HG03135 (cell line): ENCODE measurements around the gene BSG.

Experiments used
- ATAC-seq: cut with Tn5 transposase; IDR thresholded peaks from one replicate; pipeline ENCODE4 v1.9.1; 2021; ENCODE audit warnings: mild to moderate bottlenecking, moderate library complexity; ENCODE audit not compliant: unreplicated experiment

The BSG gene

DNA sequence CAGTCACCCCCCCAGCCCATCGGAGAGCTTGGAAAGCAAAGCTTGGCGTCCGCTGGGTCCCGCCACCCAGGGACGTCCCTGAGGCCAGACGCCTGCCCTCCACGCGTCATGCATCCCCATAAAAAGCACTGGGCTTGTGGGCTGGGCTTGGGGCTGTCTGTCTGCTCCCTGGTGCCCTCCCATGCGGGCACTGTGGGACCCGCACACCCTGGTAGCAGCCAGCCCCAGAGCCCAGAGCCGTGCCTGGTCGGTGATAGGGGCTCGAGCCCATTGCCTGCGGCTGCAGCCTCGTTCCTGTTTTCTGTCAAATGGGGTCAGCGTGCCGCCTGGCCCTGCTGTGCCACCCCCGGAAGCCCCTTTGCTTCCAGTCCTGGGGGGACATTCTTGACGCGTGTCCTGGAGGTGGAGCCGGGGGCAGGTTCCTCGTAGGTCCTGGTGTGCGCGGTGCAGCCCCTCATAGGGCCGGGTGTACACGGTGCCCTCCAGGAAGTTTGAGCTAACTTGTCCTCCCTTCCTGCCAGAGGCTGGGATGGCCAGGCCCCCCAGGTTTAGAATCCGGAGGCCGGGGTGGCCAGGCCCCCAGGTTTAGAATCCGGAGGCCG is 32.9 kb upstream of the BSG start:
- no peak for ATAC-seq

DNA sequence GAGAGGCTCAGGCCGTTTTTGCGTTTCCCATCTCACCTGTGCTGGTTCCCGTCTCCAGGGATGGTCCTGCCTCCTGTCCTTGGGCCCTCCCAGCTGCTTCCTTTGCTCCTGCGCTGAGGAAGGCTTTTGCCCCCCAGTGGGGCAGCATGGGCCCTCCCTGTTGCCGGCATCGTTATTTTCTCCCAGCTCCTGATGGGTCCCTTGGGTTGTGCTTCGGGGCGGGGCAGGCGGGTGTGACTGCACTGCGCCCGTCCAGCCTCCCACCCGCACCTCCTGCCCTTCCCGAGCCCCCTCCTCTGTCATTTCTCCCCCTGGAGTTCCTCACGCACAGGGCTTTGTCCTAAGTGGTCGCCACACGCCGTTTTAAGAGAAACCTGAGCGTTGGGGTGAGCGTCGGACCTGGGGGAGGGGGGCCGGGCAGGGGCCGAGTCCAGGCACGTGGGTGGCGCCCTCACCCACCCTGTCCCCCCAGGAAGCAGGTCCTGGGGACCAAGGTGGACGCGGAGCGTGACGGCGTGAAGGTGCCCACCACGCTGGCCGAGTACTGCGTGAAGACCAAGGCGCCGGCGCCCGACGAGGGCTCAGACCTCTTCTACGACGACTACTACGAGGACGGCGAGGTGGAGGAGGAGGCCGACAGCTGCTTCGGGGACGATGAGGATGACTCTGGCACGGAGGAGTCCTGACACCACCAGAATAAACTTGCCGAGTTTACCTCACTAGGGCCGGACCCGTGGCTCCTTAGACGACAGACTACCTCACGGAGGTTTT is 31.3 kb upstream of the BSG start:
- ATAC-seq = no peak

DNA sequence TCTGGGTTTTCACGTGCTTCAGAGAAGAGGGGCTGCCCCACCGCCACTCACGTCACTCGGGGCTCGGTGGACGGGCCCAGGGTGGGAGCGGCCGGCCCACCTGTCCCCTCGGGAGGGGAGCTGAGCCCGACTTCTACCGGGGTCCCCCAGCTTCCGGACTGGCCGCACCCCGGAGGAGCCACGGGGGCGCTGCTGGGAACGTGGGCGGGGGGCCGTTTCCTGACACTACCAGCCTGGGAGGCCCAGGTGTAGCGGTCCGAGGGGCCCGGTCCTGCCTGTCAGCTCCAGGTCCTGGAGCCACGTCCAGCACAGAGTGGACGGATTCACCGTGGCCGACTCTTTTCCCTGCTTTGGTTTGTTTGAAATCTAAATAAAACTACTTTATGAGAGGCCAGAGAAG is 30.7 kb upstream of the BSG start:
- ATAC-seq = no peak

DNA sequence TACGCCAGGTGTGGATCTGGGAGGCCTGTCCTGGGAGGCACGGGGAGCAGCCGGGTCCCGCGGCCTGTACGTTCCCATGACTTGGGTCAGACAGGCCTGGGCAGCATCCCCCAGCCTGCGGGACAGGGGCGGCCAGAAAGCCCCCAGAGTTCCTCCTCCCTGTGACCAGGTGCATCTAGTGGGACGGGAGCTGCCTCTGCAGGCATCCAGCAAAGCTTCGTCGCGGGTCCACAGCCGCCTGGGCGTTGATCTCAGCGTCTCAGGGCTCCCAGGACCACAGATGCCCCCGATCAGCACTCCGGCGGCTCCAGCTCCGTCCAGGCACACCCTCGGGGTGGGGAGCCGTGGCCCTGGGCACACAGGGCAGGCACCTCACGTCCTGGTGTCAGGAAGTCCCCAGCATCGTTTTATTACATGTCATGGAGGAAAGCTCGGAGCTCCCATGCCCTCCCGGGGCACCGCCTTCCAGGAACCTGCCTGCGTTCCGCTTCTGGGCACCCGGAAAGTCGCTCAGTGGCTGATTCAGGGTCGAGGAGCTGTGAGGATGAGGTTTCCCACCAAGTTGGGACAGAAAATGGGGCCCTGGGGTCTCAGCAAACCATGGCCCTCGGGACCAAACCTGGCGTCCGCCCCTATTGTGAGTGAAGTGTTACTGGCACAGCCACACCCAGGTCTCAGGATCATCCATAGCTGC is 30.1 kb upstream of the BSG start:
- ATAC-seq = no peak

DNA sequence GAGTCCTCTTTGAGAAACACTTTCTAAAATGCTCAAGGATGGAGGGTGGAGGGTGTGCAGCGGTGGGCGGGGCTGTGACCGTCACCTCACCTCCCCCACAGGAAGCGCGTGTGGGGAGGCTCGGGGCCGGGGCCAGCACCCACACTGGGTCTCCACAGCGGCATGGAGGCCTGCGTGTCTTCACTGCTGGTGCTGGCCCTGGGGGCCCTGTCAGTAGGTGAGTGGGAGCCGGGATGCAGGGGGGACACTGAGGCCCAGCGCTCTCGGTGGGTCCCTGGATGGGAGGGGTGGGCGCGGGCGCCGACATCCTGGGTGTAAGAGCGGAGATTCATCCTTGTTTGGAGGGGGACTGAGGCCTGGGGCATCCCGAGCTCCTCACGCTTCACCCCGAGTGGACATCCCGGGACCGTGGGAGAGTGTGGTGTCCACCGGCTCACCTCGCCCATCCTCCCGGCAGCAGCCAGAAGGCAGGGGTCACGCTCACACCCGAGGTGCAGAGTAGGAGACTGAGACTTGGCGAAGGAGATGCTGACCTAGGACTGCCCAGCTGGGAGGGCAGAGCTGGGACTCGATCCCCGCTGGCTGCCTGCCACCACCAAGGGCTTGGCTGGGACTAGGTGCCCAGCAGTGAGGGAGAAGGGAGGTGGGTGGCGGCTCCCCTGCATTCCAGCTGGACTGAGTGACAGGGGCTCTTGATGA is 28.3 kb upstream of the BSG start, which contains the start of gene GZMM:
Gene GZMM (plus strand): TSS at position 144 of the 699 bp plus-strand sequence. CDS start 19 bp downstream, at position 163.
- no peak for ATAC-seq

DNA sequence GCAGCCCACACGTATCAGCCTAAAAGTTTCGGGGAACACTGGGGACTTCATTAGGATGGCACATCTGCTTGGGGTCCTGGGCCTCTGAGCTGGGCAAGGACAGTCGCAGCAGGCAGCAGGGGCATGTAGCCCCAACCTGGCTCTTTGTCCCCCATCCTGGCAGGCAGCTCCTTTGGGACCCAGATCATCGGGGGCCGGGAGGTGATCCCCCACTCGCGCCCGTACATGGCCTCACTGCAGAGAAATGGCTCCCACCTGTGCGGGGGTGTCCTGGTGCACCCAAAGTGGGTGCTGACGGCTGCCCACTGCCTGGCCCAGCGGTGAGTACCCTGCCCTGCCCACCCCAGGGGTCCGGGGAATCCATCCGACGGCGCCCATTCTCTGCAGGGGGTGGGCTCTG is 25.3 kb upstream of the BSG start:
- no peak for ATAC-seq

DNA sequence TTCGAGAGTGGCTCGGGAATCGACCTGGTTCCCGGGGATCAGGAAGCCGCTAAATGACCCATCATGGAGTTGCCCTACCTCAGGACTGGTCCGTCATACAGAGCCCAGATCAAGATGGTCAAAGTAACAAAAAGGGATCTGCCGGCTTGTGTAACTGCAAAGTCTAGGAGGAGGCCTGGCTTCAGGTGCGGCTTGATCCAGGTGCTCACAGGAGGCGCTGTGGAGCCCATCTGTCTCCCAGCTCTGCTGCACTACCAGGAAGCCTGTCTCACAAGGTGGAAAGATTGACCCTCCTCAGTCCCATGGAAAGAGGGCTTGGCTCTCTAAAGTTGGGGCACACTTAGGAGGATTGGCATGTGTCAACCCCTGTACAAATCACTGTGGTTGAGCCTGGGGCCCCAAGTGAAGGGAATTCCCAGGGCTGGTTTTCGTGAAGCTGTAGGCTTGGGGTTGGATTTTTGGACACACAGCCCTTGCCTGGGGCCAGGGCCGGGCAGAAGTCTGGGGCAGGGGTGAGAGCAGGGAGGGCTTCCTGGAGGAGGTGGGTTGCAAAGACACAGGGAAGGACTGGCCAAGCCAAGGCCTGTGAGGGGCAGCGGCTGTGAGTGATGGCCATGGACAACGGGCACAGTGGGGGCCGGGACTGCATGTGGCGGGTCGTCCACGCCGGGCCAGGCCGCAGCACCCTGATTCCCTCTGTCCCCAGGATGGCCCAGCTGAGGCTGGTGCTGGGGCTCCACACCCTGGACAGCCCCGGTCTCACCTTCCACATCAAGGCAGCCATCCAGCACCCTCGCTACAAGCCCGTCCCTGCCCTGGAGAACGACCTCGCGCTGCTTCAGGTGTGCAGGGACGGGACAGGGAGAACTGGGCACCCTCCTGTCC is 24.3 kb upstream of the BSG start:
- no peak for ATAC-seq

DNA sequence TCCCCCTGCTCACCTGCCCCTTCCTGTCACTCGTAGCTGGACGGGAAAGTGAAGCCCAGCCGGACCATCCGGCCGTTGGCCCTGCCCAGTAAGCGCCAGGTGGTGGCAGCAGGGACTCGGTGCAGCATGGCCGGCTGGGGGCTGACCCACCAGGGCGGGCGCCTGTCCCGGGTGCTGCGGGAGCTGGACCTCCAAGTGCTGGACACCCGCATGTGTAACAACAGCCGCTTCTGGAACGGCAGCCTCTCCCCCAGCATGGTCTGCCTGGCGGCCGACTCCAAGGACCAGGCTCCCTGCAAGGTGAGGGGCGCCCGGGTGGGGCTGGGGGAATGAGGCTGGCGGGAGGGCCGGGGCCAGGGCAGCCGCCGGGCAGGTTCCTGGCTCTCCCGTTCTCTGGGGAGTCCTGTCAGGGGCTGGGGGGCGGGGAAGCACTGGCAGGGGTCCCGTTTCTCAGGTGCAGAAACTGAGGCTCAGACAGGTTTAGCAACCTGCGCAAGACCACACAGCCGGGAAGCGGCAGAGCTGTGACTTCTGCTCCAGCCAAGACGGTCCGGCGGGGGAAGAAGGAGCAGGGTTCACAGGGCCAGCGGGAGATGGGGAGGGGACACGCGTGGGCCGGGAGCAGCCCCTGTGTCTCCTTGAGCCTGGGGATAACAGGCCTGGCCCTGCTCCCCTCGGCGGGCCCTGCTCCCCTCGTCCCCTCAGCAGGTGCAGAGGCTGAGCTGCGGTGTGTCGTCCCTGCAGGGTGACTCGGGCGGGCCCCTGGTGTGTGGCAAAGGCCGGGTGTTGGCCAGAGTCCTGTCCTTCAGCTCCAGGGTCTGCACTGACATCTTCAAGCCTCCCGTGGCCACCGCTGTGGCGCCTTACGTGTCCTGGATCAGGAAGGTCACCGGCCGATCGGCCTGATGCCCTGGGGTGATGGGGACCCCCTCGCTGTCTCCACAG is 23.2 kb upstream of the BSG start:
- ATAC-seq = no peak

DNA sequence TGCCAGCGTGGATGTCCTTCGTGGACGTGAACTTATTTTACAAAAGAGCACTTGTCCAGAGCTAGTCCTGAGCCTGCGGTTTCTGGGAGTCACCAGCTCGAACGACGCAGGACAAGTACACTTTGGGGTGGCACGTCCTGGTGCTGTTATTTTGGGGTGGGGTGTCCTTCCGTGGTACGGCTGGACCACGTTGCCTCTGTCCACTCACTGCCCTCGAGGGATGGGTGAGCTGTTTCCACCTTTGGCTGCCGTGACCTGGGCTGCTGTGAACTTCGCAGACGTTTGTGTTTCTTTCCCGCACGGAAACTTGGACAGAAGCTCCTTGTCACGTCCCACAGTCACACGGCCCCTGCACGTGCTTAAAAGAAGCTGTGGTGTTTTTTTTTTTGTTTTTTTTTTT is 17.6 kb upstream of the BSG start:
- ATAC-seq = no peak

DNA sequence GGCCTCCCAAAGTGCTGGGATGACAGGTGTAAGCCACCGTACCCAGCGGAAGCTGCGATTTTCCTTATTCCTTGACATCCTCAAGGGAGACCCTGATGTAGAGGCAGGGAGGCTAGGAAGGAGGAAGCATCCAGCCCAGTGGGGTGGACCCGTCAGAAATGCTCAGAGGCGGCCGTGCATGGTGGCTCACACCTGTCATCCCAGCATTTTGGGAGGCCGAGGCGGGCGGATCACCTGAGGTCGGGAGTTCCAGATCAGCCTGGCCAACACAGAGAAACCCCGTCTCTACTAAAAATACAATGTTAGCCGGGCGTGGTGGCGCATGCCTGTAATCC is 17.0 kb upstream of the BSG start:
- ATAC-seq = no peak

DNA sequence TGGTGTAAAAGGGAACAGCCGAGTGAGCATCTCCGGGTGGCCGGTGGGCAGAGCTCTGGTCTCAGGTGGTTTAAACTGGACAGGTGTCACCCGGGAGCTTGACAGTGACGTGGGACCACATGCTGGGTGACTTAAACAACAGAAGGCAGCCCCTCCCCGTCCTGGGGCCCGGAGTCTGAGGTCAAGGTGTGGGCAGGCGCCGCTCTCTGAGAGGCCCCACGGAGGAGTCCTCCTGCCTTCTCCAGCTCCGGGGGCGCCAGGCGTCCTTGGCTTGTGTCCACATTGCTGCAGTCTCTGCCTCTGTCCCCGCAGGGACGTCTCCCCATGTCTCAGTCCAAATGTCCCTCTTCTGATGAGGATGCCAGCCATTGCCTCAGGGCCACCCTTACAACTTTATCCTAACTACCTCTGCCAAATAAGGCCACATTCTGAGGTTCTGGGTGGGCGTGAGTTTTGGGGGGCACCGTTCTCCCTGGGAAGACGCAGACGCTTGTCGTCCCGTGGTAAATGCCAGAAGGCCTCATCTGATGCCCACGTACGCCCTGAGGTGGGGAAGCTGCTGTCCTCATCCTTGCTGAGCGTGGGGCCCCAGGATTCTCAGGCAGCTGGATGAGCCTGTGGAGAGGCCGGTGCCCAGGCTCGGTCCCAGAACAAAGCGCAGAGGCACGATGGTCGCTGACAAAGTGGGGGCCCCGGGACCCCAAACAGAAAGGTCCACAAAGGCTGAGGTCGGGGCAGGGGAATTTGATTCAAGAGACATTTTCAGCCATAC is 15.6 kb upstream of the BSG start:
- ATAC-seq = no peak

DNA sequence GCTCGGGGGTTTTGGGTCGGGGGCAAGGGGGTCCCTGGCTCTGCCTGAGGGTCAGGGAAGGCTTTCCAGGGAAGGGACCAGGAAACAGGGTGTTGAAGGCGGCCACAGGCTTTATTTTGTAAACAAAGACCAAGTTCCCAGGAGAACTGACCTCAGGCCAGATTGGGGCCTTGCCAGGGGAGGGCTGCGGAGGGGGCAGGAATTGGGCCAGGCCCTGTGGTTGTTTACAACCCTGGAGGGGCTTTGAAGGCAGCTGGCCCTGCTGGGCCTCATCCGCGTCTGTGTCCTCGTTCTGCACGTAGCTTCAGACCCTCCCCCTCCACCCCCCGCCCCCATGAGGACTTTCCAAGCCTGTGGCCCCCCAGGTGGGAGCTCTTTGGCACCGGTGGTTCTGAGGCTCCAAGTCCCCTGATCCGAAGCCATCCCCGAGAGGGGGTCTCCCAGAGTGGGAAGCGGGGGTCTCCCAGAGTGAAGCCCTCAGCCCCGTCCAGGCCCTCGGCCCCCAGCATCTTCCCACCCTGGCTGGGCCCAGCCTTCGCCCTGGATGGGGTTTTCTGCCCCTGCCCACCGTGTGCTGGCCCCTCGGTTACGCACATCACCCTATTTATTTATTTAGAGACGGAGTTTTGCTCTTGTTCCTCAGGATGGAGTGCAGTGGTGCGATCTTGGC is 13.5 kb upstream of the BSG start:
- ATAC-seq = no peak

DNA sequence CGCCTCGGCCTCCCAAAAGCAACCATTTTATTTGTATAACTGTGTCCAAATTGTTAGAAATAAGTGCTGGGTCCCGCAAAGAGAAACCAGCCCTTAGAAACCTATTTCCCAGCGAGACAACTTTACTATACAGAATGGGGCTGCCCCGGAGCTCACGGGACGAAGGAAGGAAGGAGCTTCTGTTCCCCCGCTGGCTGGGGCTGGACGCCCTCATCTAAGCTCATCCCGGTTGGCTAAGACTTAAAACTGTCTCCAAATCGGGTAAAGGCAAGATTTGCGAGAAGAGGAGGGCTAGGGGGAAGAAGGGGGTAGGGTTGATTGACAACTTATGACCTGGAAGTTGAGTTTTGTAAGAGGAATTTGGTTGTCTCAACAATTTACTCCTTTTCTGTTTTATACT is 12.3 kb upstream of the BSG start:
- no peak for ATAC-seq

DNA sequence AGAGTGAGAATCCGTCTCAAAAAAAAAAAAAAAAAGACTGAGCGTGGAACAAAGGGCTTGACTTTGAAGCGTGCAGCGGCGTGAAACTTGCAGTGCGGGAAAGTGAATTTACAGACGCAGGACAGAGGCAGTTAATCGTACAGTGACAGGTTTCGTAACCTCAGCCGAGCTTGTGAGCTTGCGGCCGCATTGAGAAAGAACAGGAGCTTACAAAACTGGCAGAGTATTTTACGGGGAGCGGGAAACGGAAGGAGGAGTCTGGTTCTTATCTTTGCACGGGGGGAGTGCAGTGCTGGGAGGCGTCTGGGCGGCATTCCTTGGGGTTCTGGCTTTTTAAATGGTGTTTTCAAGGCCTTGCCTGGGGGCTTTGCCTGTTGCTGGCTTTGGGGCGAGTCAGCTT is 6.0 kb upstream of the BSG start:
- no peak for ATAC-seq

DNA sequence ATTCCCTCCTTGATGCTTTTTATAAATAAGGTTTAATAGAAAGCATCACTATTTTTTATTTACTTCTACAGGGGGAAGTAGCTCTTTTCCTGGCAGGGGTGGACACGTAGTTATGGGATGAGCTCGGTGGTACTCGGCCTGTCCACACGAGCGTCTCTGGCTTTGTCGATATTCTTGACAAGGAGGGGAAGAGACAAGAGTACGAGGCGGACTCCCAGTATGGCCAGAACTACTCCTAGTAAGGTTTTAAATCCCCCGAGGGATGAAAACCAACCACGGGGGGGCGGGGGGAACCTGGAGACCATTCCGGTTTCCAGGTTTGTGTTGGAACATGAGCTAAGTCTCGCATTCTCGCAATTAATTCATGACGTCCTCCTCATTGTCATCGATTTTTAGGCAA is 5.6 kb upstream of the BSG start:
- ATAC-seq = no peak

DNA sequence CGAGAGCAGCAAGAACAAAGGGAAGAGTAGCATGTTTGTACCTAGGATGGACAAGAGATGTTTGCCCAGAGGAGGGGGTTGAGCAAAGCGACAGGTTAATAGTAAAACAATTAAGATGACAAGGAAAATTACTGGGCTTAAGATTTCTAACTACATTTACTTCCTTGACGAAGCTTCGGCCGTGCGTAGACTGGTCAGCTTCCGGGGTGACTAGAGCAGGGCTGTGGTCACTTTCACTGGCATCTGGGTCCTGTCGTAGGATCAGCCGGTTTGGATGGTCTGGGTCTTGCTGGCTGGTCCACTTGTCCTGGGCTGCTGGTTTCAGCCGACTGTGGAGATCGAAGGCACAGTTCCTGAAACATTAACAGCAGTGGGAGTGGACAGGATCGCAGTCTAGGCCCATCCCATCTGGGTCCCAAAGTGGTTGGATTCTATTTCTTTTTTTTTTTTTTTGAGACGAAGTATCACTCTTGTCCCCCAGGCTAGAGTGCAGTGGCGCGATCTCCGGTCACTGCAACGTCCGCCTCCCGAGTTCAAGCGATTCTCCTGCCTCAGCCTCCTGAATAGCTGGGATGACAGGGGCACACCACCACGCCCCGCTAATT is 5.0 kb upstream of the BSG start:
- no peak for ATAC-seq

DNA sequence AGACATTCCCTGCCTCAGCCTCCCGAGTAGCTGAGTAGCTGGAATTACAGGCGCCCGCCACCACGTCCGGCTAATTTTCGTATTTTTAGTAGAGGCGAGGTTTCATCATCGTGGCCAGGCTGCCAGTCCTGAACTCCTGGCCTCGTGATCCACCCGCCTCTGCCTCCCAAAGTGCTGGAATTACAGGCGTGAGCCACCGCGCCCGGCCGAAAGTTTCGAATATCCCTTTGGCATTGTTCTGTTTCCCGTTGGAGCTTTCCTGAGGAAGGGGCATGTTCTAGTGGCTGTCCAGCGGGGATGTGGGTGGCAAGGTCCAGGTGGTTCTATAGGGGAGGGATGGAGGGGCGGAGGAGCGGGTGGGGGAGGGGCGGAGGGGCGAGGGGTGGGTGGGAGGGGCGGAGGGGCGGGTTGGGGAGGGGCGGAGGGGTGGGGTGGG is 2.1 kb upstream of the BSG start:
- ATAC-seq = no peak
